GM21423 (cell line): ENCODE measurements around the gene CENPP.

ENCODE experiments used
- ATAC-seq: cut with Tn5 transposase; IDR thresholded peaks from one replicate; pipeline ENCODE4 v1.9.1; 2021; ENCODE audit warnings: mild to moderate bottlenecking, moderate library complexity; ENCODE audit not compliant: unreplicated experiment

CENPP gene

DNA sequence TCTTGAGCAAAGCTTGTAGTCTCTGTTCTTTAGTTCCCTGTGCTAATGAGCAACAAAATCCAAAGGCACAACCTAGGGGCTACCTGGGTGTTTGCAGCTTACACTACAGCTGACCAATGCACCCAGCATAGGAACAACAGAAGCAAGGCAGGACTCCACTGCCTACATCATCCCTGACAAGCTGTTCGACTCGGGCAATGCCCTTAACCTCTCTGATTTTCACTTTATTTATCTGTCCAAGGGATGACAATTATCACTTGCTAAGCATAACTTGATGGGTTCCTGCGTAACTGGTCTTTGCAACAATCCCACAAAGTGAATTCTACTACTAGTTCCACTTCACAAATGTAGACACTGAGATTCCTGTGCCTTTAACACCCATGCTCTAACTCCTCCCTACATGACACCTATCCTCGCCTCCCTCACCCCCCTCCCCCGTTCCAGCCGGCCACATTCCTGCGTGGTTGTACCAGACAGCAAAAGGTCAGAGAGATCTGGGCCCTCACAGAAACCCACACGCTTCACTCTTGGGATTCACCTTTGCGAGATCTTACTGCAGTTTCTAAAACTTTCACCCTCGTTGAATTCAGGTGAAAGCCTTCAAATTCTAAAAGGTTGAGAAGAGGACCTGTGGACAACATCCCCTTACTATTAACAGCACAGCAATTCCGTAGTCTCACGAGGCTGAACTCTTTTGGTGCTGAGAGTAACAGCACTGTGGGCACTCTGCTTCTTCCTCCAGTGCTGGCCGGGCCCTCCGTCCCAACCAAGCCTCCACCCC is 343.2 kb downstream of the CENPP start:
- ATAC-seq, result no peak

DNA sequence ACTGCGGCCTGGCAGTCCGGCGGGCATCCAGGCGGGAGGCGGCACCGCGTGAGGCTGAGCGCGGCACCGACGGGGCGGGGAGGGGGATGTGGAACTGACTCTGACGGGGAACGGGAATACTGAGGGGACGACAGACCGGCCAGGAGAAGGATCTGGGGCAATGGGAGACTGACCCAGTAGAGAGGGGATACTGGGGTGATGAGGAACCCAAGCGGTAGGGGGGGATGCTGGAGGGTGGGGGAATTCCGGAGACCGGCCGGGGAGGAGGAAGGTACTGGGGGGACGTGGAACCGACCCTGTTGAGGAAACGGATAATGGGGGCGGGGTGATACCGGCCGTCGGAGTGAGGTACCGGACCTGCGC is 343.8 kb downstream of the CENPP start:
- ATAC-seq, result no peak
